Right hindlimb (tissue), 1 donor: Measurements from ENCODE around the gene GBA2.

Source experiments
- DNase-seq: peaks from one replicate; pipeline ENCODE4 v3.0.0-alpha.2; 2018

The GBA2 gene

GRCh38 chr9:35688558-35689541 lies 60.2 kb downstream of the GBA2 start:
- no peak for DNase-seq

GRCh38 chr9:35687972-35688557 lies 61.0 kb downstream of the GBA2 start:
- peak; percentile 44 for DNase-seq

GRCh38 chr9:35687306-35687705 lies 61.7 kb downstream of the GBA2 start:
- DNase-seq, result no peak
